HL-60 (cell line): ENCODE results near the gene MBTPS1.

ENCODE experiments used
- DNase-seq, 2 experiments: peaks; one replicate each; pipeline ENCODE4 v3.0.0-alpha.2; 2010 to 2020; ENCODE audit warnings: low read depth in 1 of 2, low spot score in 1 of 2
- H3K27ac ChIP-seq: fragments of 250-450 bp; sonication (Bioruptor Pico); replicated peaks from 2 replicates; pipeline ENCODE4 v1.5.1; 2020; ENCODE audit warnings: mild to moderate bottlenecking, moderate library complexity
- H3K27me3 ChIP-seq: fragments of 250-450 bp; sonication (Bioruptor Pico); 2 replicates; pipeline ENCODE4 v1.5.1; 2021; ENCODE audit warnings: mild to moderate bottlenecking, moderate library complexity; ENCODE audit not compliant: insufficient read depth, poor library complexity, severe bottlenecking
- H3K4me3 ChIP-seq: replicated peaks from 2 replicates; pipeline ENCODE4 v1.5.1; 2011; ENCODE audit warnings: mild to moderate bottlenecking, control low read depth, low read length; ENCODE audit not compliant: insufficient read depth
- CTCF ChIP-seq: IDR thresholded peaks from one replicate; pipeline ENCODE4 v1.5.1; 2011; ENCODE audit warnings: low read length, control low read depth, inconsistent platforms; ENCODE audit not compliant: insufficient read depth
- GABPA ChIP-seq: IDR thresholded peaks from 2 replicates; pipeline ENCODE4 v1.6.1; 2012; ENCODE audit warnings: low read depth
- POLR2AphosphoS5 ChIP-seq: IDR thresholded peaks from 2 replicates; pipeline ENCODE4 v1.6.1; 2012; ENCODE audit warnings: low read depth
- SPI1 ChIP-seq: IDR thresholded peaks from 2 replicates; pipeline ENCODE4 v1.6.1; 2012; ENCODE audit warnings: low read depth, mild to moderate bottlenecking, borderline replicate concordance
- TF ChIP-seq, protein P1 (sequence below): IDR thresholded peaks from 2 replicates; pipeline ENCODE4 v1.6.1; 2012; ENCODE audit warnings: low read depth; ENCODE audit not compliant: insufficient replicate concordance

MBTPS1 gene

GRCh38 chr16:84026606-84027005, 90.1 kb downstream of the MBTPS1 start:
- DNase-seq = no peak
- Histone ChIP-seq H3K27me3 (peaks cover 6% of the 10 kb centered on the region), H3K4me3 (no peak overlapping the region), H3K27ac (no peak overlapping the region)
- TF ChIP-seq GABPA (no peak), CTCF (no peak), POLR2AphosphoS5 (no peak), SPI1 (no peak)
- TF ChIP-seq, protein P1, sequence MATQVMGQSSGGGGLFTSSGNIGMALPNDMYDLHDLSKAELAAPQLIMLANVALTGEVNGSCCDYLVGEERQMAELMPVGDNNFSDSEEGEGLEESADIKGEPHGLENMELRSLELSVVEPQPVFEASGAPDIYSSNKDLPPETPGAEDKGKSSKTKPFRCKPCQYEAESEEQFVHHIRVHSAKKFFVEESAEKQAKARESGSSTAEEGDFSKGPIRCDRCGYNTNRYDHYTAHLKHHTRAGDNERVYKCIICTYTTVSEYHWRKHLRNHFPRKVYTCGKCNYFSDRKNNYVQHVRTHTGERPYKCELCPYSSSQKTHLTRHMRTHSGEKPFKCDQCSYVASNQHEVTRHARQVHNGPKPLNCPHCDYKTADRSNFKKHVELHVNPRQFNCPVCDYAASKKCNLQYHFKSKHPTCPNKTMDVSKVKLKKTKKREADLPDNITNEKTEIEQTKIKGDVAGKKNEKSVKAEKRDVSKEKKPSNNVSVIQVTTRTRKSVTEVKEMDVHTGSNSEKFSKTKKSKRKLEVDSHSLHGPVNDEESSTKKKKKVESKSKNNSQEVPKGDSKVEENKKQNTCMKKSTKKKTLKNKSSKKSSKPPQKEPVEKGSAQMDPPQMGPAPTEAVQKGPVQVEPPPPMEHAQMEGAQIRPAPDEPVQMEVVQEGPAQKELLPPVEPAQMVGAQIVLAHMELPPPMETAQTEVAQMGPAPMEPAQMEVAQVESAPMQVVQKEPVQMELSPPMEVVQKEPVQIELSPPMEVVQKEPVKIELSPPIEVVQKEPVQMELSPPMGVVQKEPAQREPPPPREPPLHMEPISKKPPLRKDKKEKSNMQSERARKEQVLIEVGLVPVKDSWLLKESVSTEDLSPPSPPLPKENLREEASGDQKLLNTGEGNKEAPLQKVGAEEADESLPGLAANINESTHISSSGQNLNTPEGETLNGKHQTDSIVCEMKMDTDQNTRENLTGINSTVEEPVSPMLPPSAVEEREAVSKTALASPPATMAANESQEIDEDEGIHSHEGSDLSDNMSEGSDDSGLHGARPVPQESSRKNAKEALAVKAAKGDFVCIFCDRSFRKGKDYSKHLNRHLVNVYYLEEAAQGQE = no peak

DNA sequence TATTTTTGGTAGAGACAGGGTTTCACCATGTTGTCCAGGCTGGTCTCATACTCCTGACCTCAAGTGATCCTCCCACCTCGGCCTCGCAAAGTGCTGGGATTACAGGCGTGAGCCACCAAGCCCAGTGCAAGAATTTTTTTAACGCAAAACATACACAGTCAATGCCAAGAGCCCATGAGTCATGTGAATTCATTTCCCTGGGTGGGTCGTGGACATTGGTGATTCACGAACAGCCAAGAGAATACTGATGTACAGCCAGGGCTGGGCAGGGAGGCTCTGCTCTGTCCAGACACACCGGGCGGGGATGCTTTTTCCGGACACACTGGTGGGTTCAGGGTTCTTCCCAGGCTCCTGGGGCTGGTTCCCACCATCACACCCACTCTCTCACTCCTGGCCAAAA, 91.9 kb downstream of the MBTPS1 start:
- peaks cover 6% of the 10 kb centered on the region for H3K27me3 ChIP-seq
- TF ChIP-seq SPI1 (no peak), POLR2AphosphoS5 (no peak), GABPA (no peak), CTCF (no peak)
- TF ChIP-seq, protein P1 = no peak
- no peak overlapping the region for H3K4me3 ChIP-seq
- H3K27ac ChIP-seq = no peak overlapping the region
- no peak for DNase-seq

DNA sequence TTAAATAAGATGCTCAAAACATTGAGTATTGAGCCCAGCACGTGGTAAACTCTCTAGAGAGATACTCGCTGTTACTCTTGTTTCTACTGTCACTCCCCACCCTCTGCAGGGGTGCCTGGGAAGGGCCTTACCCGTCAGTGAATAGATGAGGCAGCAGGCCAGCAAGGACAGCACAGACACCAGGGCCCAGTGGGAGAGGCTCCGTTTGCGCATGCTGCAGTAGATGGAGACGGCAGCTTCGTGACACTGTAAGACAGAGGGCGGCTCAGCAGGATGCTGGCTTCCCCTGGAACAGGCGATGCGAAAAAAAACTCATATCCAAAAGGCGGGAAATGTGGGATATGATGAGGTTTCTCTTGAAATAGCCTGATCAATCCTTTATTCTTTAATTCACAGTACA, 94.1 kb downstream of the MBTPS1 start:
- H3K4me3 ChIP-seq = no peak overlapping the region
- TF ChIP-seq, protein P1 = no peak
- TF ChIP-seq GABPA (no peak), POLR2AphosphoS5 (no peak), SPI1 (no peak), CTCF (no peak)
- no peak overlapping the region for H3K27ac ChIP-seq
- DNase-seq = no peak
- H3K27me3 ChIP-seq = peaks cover 3% of the 10 kb centered on the region
